Esophagus squamous epithelium (tissue), 4 donors: Measurements from ENCODE around the gene PSD2.

Experiments used
- POLR2A ChIP-seq, 4 donors: fragments of 450-650 bp; IDR thresholded peaks; one replicate each; pipeline ENCODE4 v1.6.1; 2017; ENCODE audit warnings: antibody characterized with exemption in 4 of 4, mild to moderate bottlenecking in 4 of 4, moderate library complexity in 3 of 4
- TF ChIP-seq, protein P1 (sequence below), 6 experiments: fragments of 450-650 bp in 4 of 6; fragments of 200-600 bp in 2 of 6; sonication (generic) in 2 of 6; IDR thresholded peaks; one replicate each; pipeline ENCODE4 v1.5.1; 2016 to 2019; ENCODE audit warnings: antibody characterized with exemption in 6 of 6, mild to moderate bottlenecking in 4 of 6, moderate library complexity in 4 of 6

DNA sequence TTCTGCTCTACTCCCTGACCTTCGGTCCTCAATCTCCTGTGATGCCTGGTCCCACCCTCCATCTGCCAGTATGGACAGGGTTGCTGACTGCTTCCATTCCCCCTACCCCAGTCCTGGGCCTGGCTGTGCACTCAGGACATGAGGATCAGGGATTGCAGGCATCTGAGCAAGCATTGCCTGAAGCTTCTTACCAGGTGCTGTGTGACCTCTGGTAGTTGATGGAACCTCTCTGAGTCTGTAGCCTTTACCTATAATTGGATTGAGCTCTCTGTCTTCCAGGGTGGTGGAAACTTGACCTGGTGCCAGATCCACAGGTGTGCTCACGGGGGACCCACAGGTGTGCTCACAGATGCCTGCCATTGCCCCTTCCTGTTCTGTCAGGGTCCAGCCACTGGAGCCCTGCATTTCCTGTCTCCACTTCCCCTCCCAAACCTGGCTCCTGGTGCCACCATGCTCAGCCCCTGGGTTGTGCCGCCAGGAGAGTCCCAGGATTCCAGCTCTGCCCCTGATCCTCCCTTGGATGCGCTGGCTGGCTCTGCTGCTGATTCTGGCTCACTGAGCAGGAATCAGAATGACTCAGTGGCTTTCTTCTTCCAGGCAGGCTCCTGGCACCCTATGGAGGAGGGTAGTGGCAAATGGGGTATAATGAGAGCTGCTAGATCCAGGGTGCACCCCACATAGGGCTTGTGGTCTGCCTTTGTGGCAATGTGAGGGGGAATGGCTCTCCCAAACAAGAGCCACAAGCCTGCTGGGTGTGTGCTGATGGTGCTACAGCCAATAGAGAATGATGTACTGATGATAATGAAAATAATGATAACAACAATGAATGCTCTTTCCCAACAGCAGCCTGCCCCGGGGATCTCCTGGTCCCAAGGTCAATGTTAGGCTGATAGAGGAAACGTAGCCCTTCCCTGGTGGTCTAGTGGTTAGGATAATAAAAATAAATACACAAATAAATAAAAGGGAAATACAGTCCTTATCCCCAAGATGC lies 35.2 kb upstream of the PSD2 start:
- TF ChIP-seq, protein P1, sequence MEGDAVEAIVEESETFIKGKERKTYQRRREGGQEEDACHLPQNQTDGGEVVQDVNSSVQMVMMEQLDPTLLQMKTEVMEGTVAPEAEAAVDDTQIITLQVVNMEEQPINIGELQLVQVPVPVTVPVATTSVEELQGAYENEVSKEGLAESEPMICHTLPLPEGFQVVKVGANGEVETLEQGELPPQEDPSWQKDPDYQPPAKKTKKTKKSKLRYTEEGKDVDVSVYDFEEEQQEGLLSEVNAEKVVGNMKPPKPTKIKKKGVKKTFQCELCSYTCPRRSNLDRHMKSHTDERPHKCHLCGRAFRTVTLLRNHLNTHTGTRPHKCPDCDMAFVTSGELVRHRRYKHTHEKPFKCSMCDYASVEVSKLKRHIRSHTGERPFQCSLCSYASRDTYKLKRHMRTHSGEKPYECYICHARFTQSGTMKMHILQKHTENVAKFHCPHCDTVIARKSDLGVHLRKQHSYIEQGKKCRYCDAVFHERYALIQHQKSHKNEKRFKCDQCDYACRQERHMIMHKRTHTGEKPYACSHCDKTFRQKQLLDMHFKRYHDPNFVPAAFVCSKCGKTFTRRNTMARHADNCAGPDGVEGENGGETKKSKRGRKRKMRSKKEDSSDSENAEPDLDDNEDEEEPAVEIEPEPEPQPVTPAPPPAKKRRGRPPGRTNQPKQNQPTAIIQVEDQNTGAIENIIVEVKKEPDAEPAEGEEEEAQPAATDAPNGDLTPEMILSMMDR (IDR thresholded peaks at IDR 0.05): no peak
- no peak for TF ChIP-seq POLR2A (IDR thresholded peaks at IDR 0.05)
